AG09319 (cell line): ENCODE measurements around the gene ZNF433.

Source experiments
- DNase-seq: peaks from one replicate; pipeline ENCODE4 v3.0.0-alpha.2; 2010; ENCODE audit warnings: low read depth; ENCODE audit errors: extremely low read depth
- TF ChIP-seq, protein P1 (sequence below): IDR thresholded peaks from 2 replicates; pipeline ENCODE4 v1.5.1; 2011; ENCODE audit warnings: low read depth, mild to moderate bottlenecking, inconsistent platforms, low read length, moderate library complexity

Gene ZNF433

DNA sequence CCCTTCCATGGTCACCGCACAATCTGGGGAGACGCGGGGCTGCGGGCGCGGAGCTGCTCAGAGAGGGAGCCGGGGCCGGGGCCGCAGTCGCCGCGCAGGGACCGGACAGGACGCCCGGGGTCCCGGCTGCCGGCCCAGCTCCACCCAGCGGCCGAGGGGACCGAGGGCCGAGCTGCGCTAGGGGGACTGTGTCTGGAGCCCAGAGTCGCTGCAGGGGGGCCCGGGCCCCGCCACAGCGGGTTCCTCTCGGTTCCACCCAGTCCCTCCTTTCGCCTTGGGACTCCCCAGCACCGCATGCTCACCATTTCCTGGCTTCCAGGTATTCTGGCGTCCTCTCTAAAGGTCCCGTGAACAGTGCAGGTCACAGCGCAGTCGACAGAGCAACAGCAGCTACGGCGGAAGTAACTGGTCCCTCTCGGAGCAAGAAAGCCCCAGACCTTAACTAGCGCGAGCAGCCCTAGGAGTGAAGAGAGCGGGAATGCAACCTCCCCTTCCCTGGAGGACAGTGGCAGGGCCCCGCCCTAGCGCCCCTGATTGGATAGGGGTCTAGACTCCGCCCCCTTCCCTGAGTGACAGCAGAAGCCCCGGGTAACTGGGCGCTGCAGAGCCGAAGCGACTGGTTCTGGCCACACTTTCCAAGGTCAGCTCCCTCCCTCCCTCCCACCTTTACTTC is 17.2 kb upstream of the ZNF433 start, which contains the start of gene ZNF878:
Gene ZNF878 (minus strand): TSS at position 465 of the 673 bp plus-strand sequence. CDS start 160 bp downstream, at position 305.
- TF ChIP-seq, protein P1, sequence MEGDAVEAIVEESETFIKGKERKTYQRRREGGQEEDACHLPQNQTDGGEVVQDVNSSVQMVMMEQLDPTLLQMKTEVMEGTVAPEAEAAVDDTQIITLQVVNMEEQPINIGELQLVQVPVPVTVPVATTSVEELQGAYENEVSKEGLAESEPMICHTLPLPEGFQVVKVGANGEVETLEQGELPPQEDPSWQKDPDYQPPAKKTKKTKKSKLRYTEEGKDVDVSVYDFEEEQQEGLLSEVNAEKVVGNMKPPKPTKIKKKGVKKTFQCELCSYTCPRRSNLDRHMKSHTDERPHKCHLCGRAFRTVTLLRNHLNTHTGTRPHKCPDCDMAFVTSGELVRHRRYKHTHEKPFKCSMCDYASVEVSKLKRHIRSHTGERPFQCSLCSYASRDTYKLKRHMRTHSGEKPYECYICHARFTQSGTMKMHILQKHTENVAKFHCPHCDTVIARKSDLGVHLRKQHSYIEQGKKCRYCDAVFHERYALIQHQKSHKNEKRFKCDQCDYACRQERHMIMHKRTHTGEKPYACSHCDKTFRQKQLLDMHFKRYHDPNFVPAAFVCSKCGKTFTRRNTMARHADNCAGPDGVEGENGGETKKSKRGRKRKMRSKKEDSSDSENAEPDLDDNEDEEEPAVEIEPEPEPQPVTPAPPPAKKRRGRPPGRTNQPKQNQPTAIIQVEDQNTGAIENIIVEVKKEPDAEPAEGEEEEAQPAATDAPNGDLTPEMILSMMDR: peak; percentile 4
- peak; percentile 47 for DNase-seq

DNA sequence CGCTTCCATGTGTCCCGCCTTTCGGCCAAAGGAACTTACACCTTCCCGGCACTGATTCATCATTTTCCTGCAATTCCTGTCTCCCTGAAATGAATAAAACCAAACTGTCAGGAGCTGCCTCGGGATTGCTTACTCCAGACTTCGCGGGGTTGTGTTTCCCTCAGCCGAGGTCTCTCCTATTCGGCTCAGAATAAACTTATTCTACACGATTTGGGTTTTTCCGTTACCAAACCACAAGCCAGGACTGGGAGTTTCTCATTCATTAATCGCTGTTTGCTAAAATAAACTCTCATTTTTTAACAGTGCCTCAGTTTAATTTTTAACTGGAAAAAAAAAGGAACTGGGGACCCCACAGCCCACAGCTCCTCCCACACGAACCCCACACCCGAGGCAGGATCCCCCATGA is 16.6 kb upstream of the ZNF433 start:
- TF ChIP-seq, protein P1: no peak
- DNase-seq: no peak

DNA sequence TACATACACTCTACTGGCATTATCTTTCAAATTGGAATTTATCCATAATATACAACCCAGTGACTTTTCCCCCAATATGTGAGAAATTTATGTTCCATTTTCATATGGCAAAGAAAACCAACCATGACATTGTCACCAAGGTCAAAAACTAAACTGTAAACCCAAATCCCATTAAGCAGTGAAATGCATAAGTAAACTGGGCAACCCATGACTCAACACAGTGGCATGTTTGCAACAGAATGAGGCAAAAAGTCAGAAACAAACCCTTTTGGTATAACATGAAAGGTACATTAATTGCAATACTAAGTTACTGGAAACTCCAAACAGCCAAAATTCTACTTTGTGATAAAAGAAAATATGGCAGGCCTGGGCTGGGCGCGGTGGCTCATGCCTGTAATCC is 12.4 kb upstream of the ZNF433 start:
- DNase-seq: no peak
- TF ChIP-seq, protein P1: no peak

DNA sequence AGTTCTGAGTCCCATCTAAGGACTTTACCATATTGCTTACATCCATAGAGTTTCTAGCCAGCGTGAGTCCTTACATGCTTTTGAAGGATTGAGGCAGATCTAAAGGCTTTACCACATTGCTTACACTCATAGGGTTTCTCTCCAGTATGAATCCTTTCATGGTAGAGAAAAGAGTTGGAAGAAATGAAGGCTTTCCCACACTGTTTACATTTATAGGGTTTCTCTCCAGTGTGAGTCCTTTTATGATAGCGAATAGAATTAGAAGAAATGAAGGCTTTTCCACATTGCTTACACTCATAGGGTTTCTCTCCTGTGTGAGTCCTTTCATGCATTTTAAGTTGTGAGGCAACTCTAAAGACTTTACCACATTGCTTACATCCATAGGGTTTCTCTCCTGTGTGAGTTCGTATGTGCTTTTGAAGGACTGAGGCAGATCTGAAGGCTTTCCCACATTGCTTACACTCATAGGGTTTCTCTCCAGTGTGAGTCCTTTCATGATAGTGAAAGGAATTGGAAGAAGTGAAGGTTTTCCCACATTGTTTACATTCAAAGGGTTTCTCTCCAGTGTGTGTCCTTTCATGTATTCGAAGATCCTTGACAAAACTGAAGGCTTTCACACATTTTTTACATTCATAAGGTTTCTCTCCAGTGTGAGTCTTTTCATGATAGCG is 8.4 kb upstream of the ZNF433 start:
- DNase-seq: no peak
- TF ChIP-seq, protein P1: no peak

DNA sequence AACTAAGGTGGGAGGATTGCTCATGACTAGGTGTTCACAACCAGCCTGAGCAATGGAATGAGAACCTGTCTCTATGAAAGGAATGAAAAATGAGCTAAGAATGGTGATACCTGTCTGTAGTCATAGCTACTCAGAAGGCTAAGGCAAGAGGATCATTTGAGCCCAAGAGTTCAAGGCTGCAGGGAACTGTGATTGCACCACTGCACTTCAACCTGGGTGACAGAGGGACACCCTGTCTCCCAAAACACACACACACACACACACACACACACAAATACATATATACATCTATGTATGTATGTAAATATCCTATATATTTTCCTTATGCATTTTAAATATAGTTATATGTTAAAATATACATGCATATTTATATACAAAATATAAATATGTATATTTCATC is 7.4 kb upstream of the ZNF433 start:
- no peak for DNase-seq
- TF ChIP-seq, protein P1: no peak

DNA sequence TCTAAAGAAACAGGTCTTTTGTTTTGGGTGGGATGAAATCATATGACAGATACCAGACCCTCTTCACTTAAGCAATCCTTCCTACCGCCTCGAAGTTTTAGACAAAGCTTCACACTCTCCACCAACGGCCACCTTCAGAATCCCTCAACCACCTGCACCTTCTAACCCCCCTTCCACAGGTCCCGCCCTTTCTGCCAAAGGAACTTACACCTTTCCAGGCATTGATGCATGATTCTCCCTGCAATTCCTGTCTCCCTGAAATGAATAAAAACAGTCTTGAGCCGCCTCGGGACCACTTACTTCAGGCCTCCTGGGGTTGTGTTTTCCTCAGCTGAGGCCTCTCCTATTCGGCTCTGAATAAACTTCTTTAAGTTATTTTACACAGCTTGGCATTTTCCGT is 859 bp downstream of the ZNF433 start:
- DNase-seq: no peak
- TF ChIP-seq, protein P1: no peak

DNA sequence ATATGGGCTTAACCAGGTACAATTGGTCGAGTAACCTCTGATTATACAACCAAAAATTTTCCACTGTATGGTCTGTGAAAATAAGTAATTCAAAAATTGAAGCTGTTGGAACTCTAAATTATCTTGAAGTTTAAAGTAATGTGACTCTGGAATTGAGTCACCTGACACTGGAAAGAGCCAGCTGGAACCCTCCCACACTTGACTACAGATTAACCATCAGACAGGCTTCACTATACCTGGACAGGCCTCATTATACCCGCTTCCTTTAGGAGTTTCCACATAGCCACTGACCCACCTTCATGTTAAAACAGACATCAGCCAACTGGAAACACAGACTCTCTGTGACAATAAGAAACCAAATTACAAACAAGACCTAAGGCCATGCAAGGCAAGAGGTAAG is 1.3 kb downstream of the ZNF433 start:
- no peak for DNase-seq
- TF ChIP-seq, protein P1: no peak
